CD14-positive monocyte (primary cell): Measurements from ENCODE around the gene SPTBN1. TPM values are rescaled to one million over a fixed set of nuclear protein-coding genes. Genes with fewer than 3 reads are reported as not detected.

Experiments
- DNase-seq, 3 donors: peaks; one replicate each; pipeline ENCODE4 v3.0.0-alpha.2; 2011 to 2022
- H2AFZ ChIP-seq: 2 replicates; pipeline ENCODE4 v1.6.0; 2012; ENCODE audit warnings: mild to moderate bottlenecking, low read depth, low read length, inconsistent platforms; ENCODE audit not compliant: insufficient read depth, poor library complexity, severe bottlenecking
- H3K27ac ChIP-seq, 2 donors: 1 replicate in 1 of 2; 2 replicates in 1 of 2; pipeline ENCODE4 v1.5.1; 2012 to 2013; ENCODE audit warnings: low read length in 2 of 2, control low read depth in 1 of 2, inconsistent platforms in 1 of 2, low read depth in 1 of 2, mild to moderate bottlenecking in 1 of 2
- H3K27me3 ChIP-seq, 2 donors: one replicate each; pipeline versions ENCODE4 v1.6.0 to v1.6.1; 2011 to 2013; ENCODE audit warnings: low read length in 2 of 2; ENCODE audit not compliant: control insufficient read depth in 2 of 2, insufficient read depth in 2 of 2
- H3K36me3 ChIP-seq, 2 donors: replicated peaks in 1 of 2; 1 replicate in 1 of 2; 2 replicates in 1 of 2; pipeline versions ENCODE4 v1.5.1 to v1.6.1; 2012 to 2013; ENCODE audit warnings: low read length in 2 of 2, control low read depth in 1 of 2, inconsistent platforms in 1 of 2, mild to moderate bottlenecking in 1 of 2; ENCODE audit not compliant: insufficient read depth in 2 of 2, control insufficient read depth in 1 of 2
- H3K4me1 ChIP-seq, 2 donors: 1 replicate in 1 of 2; 2 replicates in 1 of 2; pipeline versions ENCODE4 v1.5.1 to v1.6.1; 2012 to 2013; ENCODE audit warnings: low read length in 2 of 2, control low read depth in 1 of 2, inconsistent platforms in 1 of 2, mild to moderate bottlenecking in 1 of 2, moderate library complexity in 1 of 2; ENCODE audit not compliant: insufficient read depth in 2 of 2, control insufficient read depth in 1 of 2
- H3K4me2 ChIP-seq: replicated peaks from 2 replicates; pipeline ENCODE3; 2012; ENCODE audit warnings: low read length, moderate library complexity, mild to moderate bottlenecking; ENCODE audit not compliant: poor library complexity, severe bottlenecking; ENCODE audit errors: extremely low read depth
- H3K4me3 ChIP-seq, 3 experiments: fragments of 200-600 bp in 1 of 3; sonication (generic) in 1 of 3; replicated peaks in 1 of 3; 1 replicate in 2 of 3; 2 replicates in 1 of 3; pipeline ENCODE4 v1.5.1; 2011 to 2013; ENCODE audit warnings: low read length in 3 of 3, mild to moderate bottlenecking in 3 of 3, control low read depth in 2 of 3, low read depth in 2 of 3, inconsistent platforms in 1 of 3, moderate library complexity in 1 of 3
- H3K79me2 ChIP-seq: 2 replicates; pipeline ENCODE4 v1.6.0; 2012; ENCODE audit warnings: mild to moderate bottlenecking, control low read depth, inconsistent platforms, low read length, moderate library complexity; ENCODE audit not compliant: insufficient read depth
- H3K9ac ChIP-seq: 2 replicates; pipeline ENCODE4 v1.6.0; 2017; ENCODE audit warnings: low read length, mild to moderate bottlenecking; ENCODE audit not compliant: insufficient read depth, poor library complexity, severe bottlenecking
- H3K9me3 ChIP-seq, 2 donors: replicated peaks in 1 of 2; 1 replicate in 1 of 2; 2 replicates in 1 of 2; pipeline versions ENCODE4 v1.5.1 to v1.6.1; 2012 to 2013; ENCODE audit warnings: low read length in 2 of 2, control low read depth in 1 of 2; ENCODE audit not compliant: control insufficient read depth in 1 of 2, insufficient read depth in 1 of 2
- H4K20me1 ChIP-seq: 2 replicates; pipeline ENCODE4 v1.6.0; 2012; ENCODE audit warnings: mild to moderate bottlenecking, low read length, control low read depth, moderate library complexity; ENCODE audit not compliant: insufficient read depth
- H3K27ac Mint-ChIP-seq, 7 donors: one replicate each; pipeline ENCODE4 v1.8.0; 2020; ENCODE audit warnings: mild to moderate bottlenecking in 7 of 7, mixed read lengths in 7 of 7, moderate library complexity in 6 of 7, inconsistent platforms in 2 of 7
- H3K27me3 Mint-ChIP-seq, 3 donors: one replicate each; pipeline ENCODE4 v1.8.0; 2021 to 2022; ENCODE audit warnings: low read depth in 3 of 3, mild to moderate bottlenecking in 3 of 3, mixed read lengths in 3 of 3, moderate library complexity in 3 of 3, inconsistent platforms in 1 of 3
- H3K36me3 Mint-ChIP-seq, 2 donors: one replicate each; pipeline ENCODE4 v1.8.0; 2020; ENCODE audit warnings: mixed read lengths in 2 of 2, inconsistent platforms in 1 of 2, mild to moderate bottlenecking in 1 of 2
- H3K4me1 Mint-ChIP-seq: one replicate; pipeline ENCODE4 v1.8.0; 2020; ENCODE audit warnings: mild to moderate bottlenecking, mixed read lengths
- H3K4me3 Mint-ChIP-seq, 2 donors: one replicate each; pipeline ENCODE4 v1.8.0; 2020; ENCODE audit warnings: mild to moderate bottlenecking in 2 of 2, mixed read lengths in 2 of 2, moderate library complexity in 1 of 2
- H3K9me3 Mint-ChIP-seq, 7 donors: one replicate each; pipeline ENCODE4 v1.8.0; 2020 to 2022; ENCODE audit warnings: mixed read lengths in 7 of 7, mild to moderate bottlenecking in 6 of 7, moderate library complexity in 6 of 7, inconsistent platforms in 2 of 7
- CTCF ChIP-seq: fragments of 200-600 bp; IDR thresholded peaks from one replicate; pipeline ENCODE4 v1.8.0; 2022; ENCODE audit warnings: antibody characterized with exemption, mild to moderate bottlenecking
- WGBS: methylation state at CpG from one replicate; pipeline ENCODE4 v1.1.5; 2013; ENCODE audit warnings: missing lambda C conversion rate; ENCODE audit not compliant: insufficient coverage; 5-methylcytosine and 5-hydroxymethylcytosine counted together
- intact Hi-C, 2 donors: fragments of 100-400 bp; cut with micrococcal nuclease; formaldehyde crosslinking; loops; one replicate each; pipeline versions ENCODE4 v1.15.0 to v1.15.1; 2023
- polyA plus RNA-seq, 3 donors: library from polyadenylated mRNA; depleted of rRNA in 1 of 3; unstranded in 2 of 3; stranded (reverse) in 1 of 3; fragments of 300-500 nt in 2 of 3; fragments of >200 nt in 1 of 3; fragmentation: Illumina TruSeq in 2 of 3; gene quantifications; 1 replicate in 2 of 3; 2 replicates in 1 of 3; pipeline ENCODE4 v1.2.3, GENCODE V29; 2012 to 2021

The SPTBN1 gene
- polyA plus RNA-seq, 3 donors = 0.79 to 2.8 (median 1.7) TPM

DNA sequence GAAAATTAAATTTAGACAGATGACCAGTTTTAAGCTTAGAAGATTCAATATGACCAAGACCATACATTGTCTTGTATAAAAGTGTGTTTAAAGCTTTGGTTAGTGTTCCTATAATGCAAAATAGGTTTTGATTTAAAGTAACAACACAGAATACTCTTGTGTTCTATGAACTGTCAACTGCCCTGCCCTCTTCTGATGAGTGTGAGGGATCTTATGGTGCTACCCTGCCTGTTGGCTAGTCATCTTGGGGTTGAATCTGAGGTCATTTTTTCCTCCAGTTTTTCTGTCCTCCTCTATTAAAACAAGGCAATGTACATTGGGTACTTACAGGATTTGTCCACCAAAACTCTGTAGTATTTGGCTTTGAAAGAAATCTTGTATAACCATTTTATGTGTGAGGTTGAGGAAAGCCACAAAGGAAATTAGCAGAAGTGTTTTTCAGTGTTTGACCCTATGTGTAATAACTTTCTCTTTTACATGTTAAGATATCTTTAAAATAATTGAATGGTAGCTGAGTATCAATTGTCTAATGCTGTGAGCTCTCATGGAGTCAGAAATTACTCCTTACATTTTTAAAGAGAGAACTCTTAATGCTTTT, 129.1 kb downstream of the SPTBN1 start:
- intact Hi-C loops = no loop called here
- Histone ChIP-seq H3K79me2 (peaks cover 90% of the 10 kb centered on the region), H3K4me2 (peak overlapping the region; percentile 2), H3K4me1 (peaks cover 20 to 34% of the 10 kb centered on the region in 2 donors), H3K9me3 (no peaks in the 10 kb centered on the region), H3K4me3 (no peak overlapping the region), H3K27ac (no peak overlapping the region), H3K9ac (no peak overlapping the region), H3K36me3 (no peaks in the 10 kb centered on the region), H4K20me1 (no peaks in the 10 kb centered on the region), H2AFZ (no peak overlapping the region), H3K27me3 (no peaks in the 10 kb centered on the region)
- TF ChIP-seq CTCF = no peak
- no peak overlapping the region for H3K27ac Mint-ChIP-seq
- H3K4me1 Mint-ChIP-seq = peaks cover 45% of the 10 kb centered on the region
- no peaks in the 10 kb centered on the region for H3K9me3 Mint-ChIP-seq
- H3K27me3 Mint-ChIP-seq = no peaks in the 10 kb centered on the region
- no peak for DNase-seq
- H3K36me3 Mint-ChIP-seq = peaks cover 8 to 10% of the 10 kb centered on the region in 2 donors
- no peak overlapping the region for H3K4me3 Mint-ChIP-seq

DNA sequence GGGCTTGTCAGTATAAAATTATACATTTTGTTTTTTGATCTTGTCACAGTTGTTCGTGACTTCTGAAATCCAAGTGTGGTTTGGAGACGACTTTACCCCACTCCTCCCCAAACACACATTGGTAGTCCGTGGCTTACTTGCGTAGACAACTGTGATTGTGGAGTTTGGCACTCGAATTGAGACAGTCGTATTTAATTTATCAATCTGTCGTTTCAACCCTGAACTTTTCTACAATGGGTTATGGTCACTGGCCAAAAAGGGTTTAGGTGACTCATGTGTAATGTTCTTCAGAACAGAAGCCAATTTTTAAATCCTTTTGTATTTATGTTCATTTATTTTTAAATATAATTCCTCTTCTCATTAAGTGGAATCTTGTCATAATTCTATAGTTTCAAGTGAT, 129.9 kb downstream of the SPTBN1 start:
- no peaks in the 10 kb centered on the region for H4K20me1 ChIP-seq
- TF ChIP-seq CTCF = no peak
- no peaks in the 10 kb centered on the region for H3K27me3 ChIP-seq
- H3K4me3 Mint-ChIP-seq = no peak overlapping the region
- peaks cover 45% of the 10 kb centered on the region for H3K4me1 Mint-ChIP-seq
- H3K36me3 ChIP-seq = no peaks in the 10 kb centered on the region
- no CpG with 5 or more reads among the region's 7 CpGs for WGBS
- H3K9me3 ChIP-seq = no peaks in the 10 kb centered on the region
- no peak overlapping the region for H3K9ac ChIP-seq
- peaks cover 18 to 32% of the 10 kb centered on the region in 2 donors for H3K4me1 ChIP-seq
- H3K79me2 ChIP-seq = peaks cover 92% of the 10 kb centered on the region
- intact Hi-C loops = no loop called here
- no peak overlapping the region for H3K4me3 ChIP-seq
- DNase-seq = no peak
- no peaks in the 10 kb centered on the region for H3K27me3 Mint-ChIP-seq
- no peaks in the 10 kb centered on the region for H3K9me3 Mint-ChIP-seq
- H3K36me3 Mint-ChIP-seq = peaks cover 8 to 10% of the 10 kb centered on the region in 2 donors
- no peak overlapping the region for H2AFZ ChIP-seq
- no peak overlapping the region for H3K27ac ChIP-seq
- no peak overlapping the region for H3K27ac Mint-ChIP-seq
- H3K4me2 ChIP-seq = no peak overlapping the region
